Activated CD8-positive, alpha-beta T cell treated with anti-CD3 and anti-CD28 coated beads, Interleukin-2, amount 10 ng/mL, durations not matched to agents 7 days and 5 days (primary cell): ENCODE results near the gene PJVK. TPM values are rescaled to one million over a fixed set of nuclear protein-coding genes. Genes with fewer than 3 reads are reported as not detected.
A peak's percentile ranks its signal among the peaks of the same experiment; 100 is the strongest.
"Not testable (repeated sequence)": the region's sequence is repeated elsewhere in the genome, so short reads cannot be mapped to it uniquely, and the experiment has no call there.

ENCODE experiments used
- ATAC-seq: fragments of 150-1000 bp; cut with Tn5 transposase; one replicate; pipeline ENCODE4 v1.10.0; 2021; ENCODE audit warnings: moderate library complexity
- CTCF ChIA-PET: fragments of 350-600 bp; sonication (Branson Sonifier 250); formaldehyde crosslinking; loops from one replicate; lab custom pipeline; 2021; ENCODE audit warnings: antibody characterized with exemption; lab: Charles Lee
- POLR2A ChIA-PET: fragments of 350-600 bp; sonication (Branson Sonifier 250); formaldehyde crosslinking; loops from one replicate; lab custom pipeline; 2021; ENCODE audit warnings: antibody characterized with exemption; lab: Charles Lee
- DNase-seq: peaks from one replicate; pipeline ENCODE4 v3.0.0-alpha.2; 2020
- H3K27ac Mint-ChIP-seq: one replicate; pipeline ENCODE4 v1.8.0; 2021; ENCODE audit warnings: mild to moderate bottlenecking, mixed read lengths
- H3K27me3 Mint-ChIP-seq: one replicate; pipeline ENCODE4 v1.8.0; 2021; ENCODE audit warnings: low read depth, mixed read lengths
- H3K36me3 Mint-ChIP-seq: one replicate; pipeline ENCODE4 v1.8.0; 2021; ENCODE audit warnings: low read depth, mixed read lengths
- H3K4me1 Mint-ChIP-seq: one replicate; pipeline ENCODE4 v1.8.0; 2021; ENCODE audit warnings: low read depth, mixed read lengths
- H3K4me3 Mint-ChIP-seq: one replicate; pipeline ENCODE4 v1.8.0; 2021; ENCODE audit warnings: mild to moderate bottlenecking, mixed read lengths
- H3K9me3 Mint-ChIP-seq: one replicate; pipeline ENCODE4 v1.8.0; 2022; ENCODE audit warnings: mixed read lengths; ENCODE audit not compliant: insufficient read depth
- total RNA-seq, 2 experiments: library from RNA; stranded (reverse); gene quantifications; one replicate each; pipeline ENCODE4 v1.2.3, GENCODE V29; 2021

PJVK gene
- total RNA-seq, 2 experiments from 2014 or later: 0.50 to 0.99 TPM

GRCh38 chr2:178415979-178416378 lies 35.2 kb upstream of the PJVK start:
- H3K4me3 Mint-ChIP-seq: no peak overlapping the region
- H3K4me1 Mint-ChIP-seq: peaks cover 29% of the 10 kb centered on the region
- no peak overlapping the region for H3K27ac Mint-ChIP-seq
- POLR2A ChIA-PET: interaction anchor here (3.7 kb wide), 1 partner anchor 11 kb away, joined by 55 read pairs; no protein-coding TSS in a partner anchor
- DNase-seq (no peak), ATAC-seq (no peak)
- CTCF ChIA-PET: interaction anchor here (0.8 to 6.1 kb wide), 7 partner anchors 12 to 304 kb away, joined by 3 to 179 read pairs (median 36); partner anchors contain the start of genes PJVK, PRKRA and RBM45
- H3K36me3 Mint-ChIP-seq: peaks cover 15% of the 10 kb centered on the region
- H3K9me3 Mint-ChIP-seq: peaks cover 5% of the 10 kb centered on the region
- H3K27me3 Mint-ChIP-seq: no peaks in the 10 kb centered on the region

DNA sequence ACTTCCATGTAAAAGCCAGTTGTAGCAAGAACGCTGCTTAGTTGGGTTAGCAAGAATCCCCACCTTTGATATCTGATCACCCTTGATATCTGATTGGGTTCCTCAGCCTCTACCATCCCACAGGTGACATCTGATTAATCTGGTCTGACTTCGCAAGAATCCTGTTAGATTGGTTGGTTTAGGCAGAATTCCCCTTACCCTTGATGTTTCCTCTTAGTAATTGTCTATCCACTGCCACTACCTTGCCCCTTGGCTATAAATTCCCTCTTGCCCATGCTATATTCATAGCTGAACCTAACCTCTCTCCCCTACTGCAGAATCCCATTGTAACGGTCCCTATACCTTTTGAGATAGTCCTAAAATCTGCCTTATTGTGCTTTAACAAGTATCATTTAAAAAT lies 33.3 kb upstream of the PJVK start:
- Mint-ChIP-seq H3K27me3 (no peaks in the 10 kb centered on the region), H3K27ac (no peak overlapping the region), H3K4me1 (peaks cover 27% of the 10 kb centered on the region), H3K4me3 (no peak overlapping the region), H3K36me3 (peaks cover 25% of the 10 kb centered on the region), H3K9me3 (no peaks in the 10 kb centered on the region)
- no peak for ATAC-seq
- DNase-seq: no peak
- CTCF ChIA-PET: interaction anchor here (1.3 to 3.2 kb wide), 6 partner anchors 13 to 306 kb away, joined by 4 to 22 read pairs (median 14); partner anchors contain the start of genes PJVK, PRKRA and RBM45
- POLR2A ChIA-PET: no interaction called here

DNA sequence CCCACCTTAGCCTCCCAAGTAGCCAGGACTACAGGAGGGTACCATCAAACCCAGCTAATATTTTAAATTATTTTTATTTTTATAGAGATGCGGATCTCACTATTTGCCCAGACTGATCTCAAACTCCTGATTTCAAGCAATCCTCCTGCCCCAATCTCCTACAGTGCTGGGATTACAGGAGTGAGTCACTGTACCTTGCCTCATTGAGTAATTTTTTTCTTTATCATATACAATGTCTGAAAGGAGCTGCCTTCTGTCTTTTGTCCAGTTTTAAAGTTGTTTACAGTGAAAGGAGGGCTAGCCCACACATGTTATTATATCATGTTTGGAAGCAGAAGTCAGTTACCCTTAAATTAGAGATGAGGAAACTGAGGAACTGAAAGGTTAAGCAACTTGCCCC lies 32.8 kb upstream of the PJVK start:
- CTCF ChIA-PET: interaction anchor here (0.7 to 3.2 kb wide), 14 partner anchors 10 to 307 kb away, joined by 3 to 22 read pairs (median 8); partner anchors contain the start of genes PJVK, PRKRA and RBM45
- Mint-ChIP-seq H3K27me3 (no peaks in the 10 kb centered on the region), H3K4me1 (peaks cover 22% of the 10 kb centered on the region), H3K36me3 (peaks cover 28% of the 10 kb centered on the region), H3K9me3 (no peaks in the 10 kb centered on the region), H3K27ac (no peak overlapping the region), H3K4me3 (no peak overlapping the region)
- DNase-seq: no peak
- no peak for ATAC-seq
- POLR2A ChIA-PET: interaction anchor here (1.7 kb wide), 1 partner anchor 33 kb away, joined by 9 read pairs; the partner anchor contains the start of genes PJVK and PRKRA

GRCh38 chr2:178419123-178419522 lies 32.1 kb upstream of the PJVK start:
- ATAC-seq (no peak), DNase-seq (no peak)
- Mint-ChIP-seq H3K4me1 (peaks cover 22% of the 10 kb centered on the region), H3K36me3 (peaks cover 34% of the 10 kb centered on the region), H3K4me3 (no peak overlapping the region), H3K27ac (no peak overlapping the region), H3K27me3 (no peaks in the 10 kb centered on the region), H3K9me3 (no peaks in the 10 kb centered on the region)
- ChIA-PET CTCF (interaction anchor here (0.7 to 3.2 kb wide), 20 partner anchors 10 to 307 kb away, joined by 3 to 22 read pairs (median 6); partner anchors contain the start of genes PJVK, PRKRA and RBM45), POLR2A (interaction anchor here (1.7 kb wide), 1 partner anchor 32 kb away, joined by 9 read pairs; the partner anchor contains the start of genes PJVK and PRKRA)

- ATAC-seq: no peak
- no peak overlapping the region for H3K4me3 Mint-ChIP-seq
- H3K27me3 Mint-ChIP-seq: no peaks in the 10 kb centered on the region
- peaks cover 44% of the 10 kb centered on the region for H3K36me3 Mint-ChIP-seq
- POLR2A ChIA-PET: no interaction called here
- CTCF ChIA-PET: interaction anchor here (1.2 to 3.2 kb wide), 11 partner anchors 13 to 309 kb away, joined by 3 to 22 read pairs (median 11); partner anchors contain the start of genes PJVK, PRKRA and RBM45
- no peak for DNase-seq
- H3K9me3 Mint-ChIP-seq: peaks cover under 1% of the 10 kb centered on the region
- no peak overlapping the region for H3K27ac Mint-ChIP-seq
- H3K4me1 Mint-ChIP-seq: peaks cover 16% of the 10 kb centered on the region
Measured at GRCh38 chr2:178420463-178420999, 30.6 kb upstream of the PJVK start.

DNA sequence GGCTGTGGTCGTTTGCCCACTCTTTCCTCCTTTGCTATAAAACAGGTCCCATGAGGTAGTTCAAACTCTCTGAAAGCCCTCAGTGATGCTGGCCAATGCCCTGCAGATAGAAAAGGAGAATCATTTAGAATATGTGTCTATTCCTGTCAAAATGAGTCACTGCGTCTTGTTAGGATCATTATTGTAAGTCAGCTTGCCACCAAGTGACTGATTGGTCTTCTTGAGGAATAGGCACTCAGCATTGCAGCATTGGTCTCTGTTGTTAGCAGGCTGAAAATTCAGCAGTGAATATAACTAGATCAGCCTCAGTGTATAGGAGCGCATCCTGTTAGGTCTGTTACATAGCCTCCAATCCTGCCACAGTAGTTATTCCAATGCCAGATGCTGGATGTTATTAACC lies 29.1 kb upstream of the PJVK start:
- H3K4me3 Mint-ChIP-seq: no peak overlapping the region
- peaks cover 6% of the 10 kb centered on the region for H3K9me3 Mint-ChIP-seq
- POLR2A ChIA-PET: interaction anchor here (1.0 kb wide), 1 partner anchor 28 kb away, joined by 3 read pairs; no protein-coding TSS in a partner anchor
- H3K27me3 Mint-ChIP-seq: no peaks in the 10 kb centered on the region
- no peak for DNase-seq
- ATAC-seq: no peak
- no peak overlapping the region for H3K27ac Mint-ChIP-seq
- CTCF ChIA-PET: interaction anchor here (2.3 kb wide), 1 partner anchor 7 kb away, joined by 11 read pairs; no protein-coding TSS in a partner anchor
- H3K4me1 Mint-ChIP-seq: peaks cover 9% of the 10 kb centered on the region
- H3K36me3 Mint-ChIP-seq: peaks cover 52% of the 10 kb centered on the region

GRCh38 chr2:178423746-178424145 lies 27.4 kb upstream of the PJVK start:
- H3K4me3 Mint-ChIP-seq, H3K27ac Mint-ChIP-seq, H3K27me3 Mint-ChIP-seq, H3K4me1 Mint-ChIP-seq, POLR2A ChIA-PET, ATAC-seq, H3K9me3 Mint-ChIP-seq, DNase-seq: not testable (repeated sequence)
- CTCF ChIA-PET: interaction anchor here (2.3 kb wide), 1 partner anchor 9 kb away, joined by 11 read pairs; no protein-coding TSS in a partner anchor
- peaks cover 67% of the 10 kb centered on the region for H3K36me3 Mint-ChIP-seq

- no peak for ATAC-seq
- Mint-ChIP-seq H3K9me3 (peaks cover 6% of the 10 kb centered on the region), H3K27me3 (no peaks in the 10 kb centered on the region), H3K4me3 (no peak overlapping the region), H3K27ac (no peak overlapping the region), H3K4me1 (peaks cover 6% of the 10 kb centered on the region), H3K36me3 (peaks cover 79% of the 10 kb centered on the region)
- DNase-seq: no peak
- POLR2A ChIA-PET: no interaction called here
- CTCF ChIA-PET: interaction anchor here (1.2 to 1.7 kb wide), 3 partner anchors 11 to 313 kb away, joined by 3 to 6 read pairs (median 3); partner anchors contain the start of gene RBM45
Measured at GRCh38 chr2:178425255-178425827, 25.8 kb upstream of the PJVK start.

- DNase-seq (no peak), ATAC-seq (no peak)
- Mint-ChIP-seq H3K36me3 (peaks cover 83% of the 10 kb centered on the region), H3K9me3 (peaks cover 6% of the 10 kb centered on the region), H3K4me1 (peaks cover 2% of the 10 kb centered on the region), H3K27me3 (no peaks in the 10 kb centered on the region), H3K4me3 (no peak overlapping the region), H3K27ac (no peak overlapping the region)
- CTCF ChIA-PET: interaction anchor here (1.0 to 1.7 kb wide), 2 partner anchors 11 to 12 kb away, joined by 3 to 6 read pairs; no protein-coding TSS in a partner anchor
- POLR2A ChIA-PET: no interaction called here
Measured at GRCh38 chr2:178426388-178426787, 24.8 kb upstream of the PJVK start.

GRCh38 chr2:178427458-178427857 lies 23.7 kb upstream of the PJVK start:
- H3K4me3 Mint-ChIP-seq: no peak overlapping the region
- H3K27ac Mint-ChIP-seq: no peak overlapping the region
- ChIA-PET POLR2A (no interaction called here), CTCF (interaction anchor here (1.0 to 2.5 kb wide), 2 partner anchors 13 to 14 kb away, joined by 3 to 16 read pairs; no protein-coding TSS in a partner anchor)
- peaks cover 86% of the 10 kb centered on the region for H3K36me3 Mint-ChIP-seq
- no peaks in the 10 kb centered on the region for H3K27me3 Mint-ChIP-seq
- peaks cover 6% of the 10 kb centered on the region for H3K9me3 Mint-ChIP-seq
- peaks cover 2% of the 10 kb centered on the region for H3K4me1 Mint-ChIP-seq
- ATAC-seq: no peak
- DNase-seq: no peak

DNA sequence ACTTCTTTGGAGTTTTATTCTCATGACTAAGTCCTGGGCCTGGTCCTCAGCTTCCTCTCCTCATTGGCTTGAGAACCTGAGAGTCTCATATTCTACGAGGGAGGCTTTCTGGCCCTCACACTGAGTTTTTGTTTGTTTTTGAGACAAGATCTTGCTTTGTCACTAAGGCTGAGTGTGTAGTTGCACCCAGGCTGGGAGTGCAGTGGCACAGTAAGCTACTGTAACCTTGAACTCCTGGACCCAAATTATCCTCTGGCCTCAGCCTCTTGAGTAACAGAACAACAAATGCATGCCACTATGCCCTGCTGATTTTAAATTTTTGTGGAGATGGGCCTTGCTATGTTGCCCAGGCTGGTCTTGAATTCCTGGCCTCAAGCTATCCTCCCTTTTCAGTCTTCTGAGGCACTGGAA lies 22.8 kb upstream of the PJVK start:
- H3K27me3 Mint-ChIP-seq: no peaks in the 10 kb centered on the region
- no peak overlapping the region for H3K4me3 Mint-ChIP-seq
- H3K36me3 Mint-ChIP-seq: peaks cover 82% of the 10 kb centered on the region
- H3K4me1 Mint-ChIP-seq: peaks cover 2% of the 10 kb centered on the region
- peaks cover 6% of the 10 kb centered on the region for H3K9me3 Mint-ChIP-seq
- ATAC-seq (no peak), DNase-seq (no peak)
- POLR2A ChIA-PET: interaction anchor here (0.6 to 0.8 kb wide), 2 partner anchors 15 to 239 kb away, joined by 3 to 4 read pairs; no protein-coding TSS in a partner anchor
- peak overlapping the region; percentile 33 for H3K27ac Mint-ChIP-seq
- CTCF ChIA-PET: interaction anchor here (0.9 to 2.5 kb wide), 4 partner anchors 9 to 32 kb away, joined by 3 to 16 read pairs (median 5); no protein-coding TSS in a partner anchor
